ENCODE data around the gene MEIOSIN. TPM values are rescaled to one million over a fixed set of nuclear protein-coding genes. Genes with fewer than 3 reads are reported as not detected.

The MEIOSIN gene
- total and polyA plus RNA-seq, 2 of the 13 experiments (the other 11 are each of a cell fraction or from before 2014, with no cell fraction given), result not detected

GRCh38 chr19:45769821-45770191 is 36.6 kb downstream of the MEIOSIN start (continued):
- TF ChIP-seq ZNF704 (CRISPR knock-in tag; IDR thresholded peaks at IDR 0.05; ENCODE audit: borderline replicate concordance) (no peak), SOX13 (IDR thresholded peaks at IDR 0.05) (no peak), SOX13 (CRISPR knock-in tag; conservative IDR thresholded peaks at IDR 0.05 in 1 of 2, IDR thresholded peaks at IDR 0.05 in 1 of 2) (no peak), YEATS2 (CRISPR knock-in tag; IDR thresholded peaks at IDR 0.05; ENCODE audit: borderline replicate concordance) (no peak), ELF1 (CRISPR knock-in tag; IDR thresholded peaks at IDR 0.05) (no peak), HIC2 (CRISPR knock-in tag; IDR thresholded peaks at IDR 0.05; ENCODE audit: low read depth) (no peak), MAFF (IDR thresholded peaks at IDR 0.05; ENCODE audit: low read depth, low read length) (no peak), SATB2 (CRISPR knock-in tag; IDR thresholded peaks at IDR 0.05) (no peak), ZNF484 (CRISPR knock-in tag; IDR thresholded peaks at IDR 0.05; ENCODE audit: borderline replicate concordance, low read depth) (no peak), ZNF83 (CRISPR knock-in tag; IDR thresholded peaks at IDR 0.05; ENCODE audit: borderline replicate concordance) (no peak), RXRA (CRISPR knock-in tag; IDR thresholded peaks at IDR 0.05) (no peak), ZNF569 (CRISPR knock-in tag; IDR thresholded peaks at IDR 0.05; ENCODE audit: borderline replicate concordance) (no peak), FOXP4 (CRISPR knock-in tag; IDR thresholded peaks at IDR 0.05) (no peak), TSC22D2 (CRISPR knock-in tag; IDR thresholded peaks at IDR 0.05; ENCODE audit: borderline replicate concordance) (no peak), ZNF616 (CRISPR knock-in tag; IDR thresholded peaks at IDR 0.05; ENCODE audit: low read depth) (no peak), ZSCAN30 (CRISPR knock-in tag; IDR thresholded peaks at IDR 0.05) (no peak), NFYC (CRISPR knock-in tag; IDR thresholded peaks at IDR 0.05) (no peak), NAIF1 (CRISPR knock-in tag; IDR thresholded peaks at IDR 0.05; ENCODE audit: borderline replicate concordance) (0 out of 2 replicates have a peak, but pooled peaks have one; percentile 18), NPAS2 (CRISPR knock-in tag; IDR thresholded peaks at IDR 0.05; ENCODE audit: borderline replicate concordance) (no peak), ZC3H13 (CRISPR knock-in tag; IDR thresholded peaks at IDR 0.05) (0 out of 2 replicates have a peak, but pooled peaks have one; percentile 81), KDM6A (CRISPR knock-in tag; IDR thresholded peaks at IDR 0.05; ENCODE audit: low read depth) (no peak), ZKSCAN8 (CRISPR knock-in tag; IDR thresholded peaks at IDR 0.05; ENCODE audit: borderline replicate concordance) (no peak), PATZ1 (CRISPR knock-in tag; IDR thresholded peaks at IDR 0.05) (no peak), SNAPC5 (CRISPR knock-in tag; IDR thresholded peaks at IDR 0.05; ENCODE audit: borderline replicate concordance) (no peak)

Data from HepG2 (cell line).